Measurements from ENCODE around the gene NR2F2.

Gene NR2F2

DNA sequence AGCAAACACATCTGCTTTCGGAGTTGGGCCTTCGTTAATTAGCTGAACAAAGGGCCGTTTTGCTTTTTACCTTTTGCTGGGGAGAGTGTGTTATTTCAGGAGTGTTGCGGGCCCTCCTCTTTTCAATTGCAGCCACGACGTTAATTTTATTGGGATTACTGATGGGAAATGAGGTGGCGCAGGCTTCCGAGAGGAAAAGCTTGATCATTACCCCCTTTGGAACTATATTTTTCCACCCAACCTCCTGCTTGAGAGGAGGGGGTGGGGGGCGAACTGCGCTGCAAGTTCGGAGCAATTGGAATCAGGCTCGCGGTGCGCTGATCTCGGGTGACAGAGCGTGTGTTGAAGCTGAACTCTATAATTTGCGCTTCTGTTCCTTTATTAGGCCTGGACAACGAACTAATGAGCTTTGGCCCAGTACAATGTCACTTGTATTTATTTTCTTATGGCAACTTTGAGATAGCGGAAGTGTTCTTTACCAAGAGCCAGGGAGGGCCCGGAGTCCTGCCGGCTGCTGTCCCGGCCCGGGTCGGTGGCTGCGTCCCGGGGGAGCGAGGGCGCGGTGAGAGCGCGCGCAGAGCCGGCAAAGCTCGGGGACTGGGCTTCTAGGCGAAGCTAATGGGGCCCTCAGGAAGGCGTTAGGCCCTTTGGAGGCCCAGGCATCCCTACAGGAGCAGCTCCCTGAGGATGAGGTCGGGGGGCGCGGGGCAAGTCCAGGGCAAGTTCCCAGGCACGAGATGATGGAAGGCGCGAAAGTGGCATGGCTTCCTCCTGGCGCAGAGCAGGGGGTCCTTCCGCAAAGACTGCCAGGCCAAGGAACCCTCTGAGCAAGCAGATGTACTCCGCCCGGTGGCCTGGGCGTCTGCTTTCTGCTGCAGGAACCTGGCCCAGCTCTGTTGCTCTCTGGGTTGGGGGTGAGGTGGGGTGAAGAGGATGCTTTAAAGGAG is 12.9 kb downstream of the NR2F2 start:
- DNase-seq: no peak

DNA sequence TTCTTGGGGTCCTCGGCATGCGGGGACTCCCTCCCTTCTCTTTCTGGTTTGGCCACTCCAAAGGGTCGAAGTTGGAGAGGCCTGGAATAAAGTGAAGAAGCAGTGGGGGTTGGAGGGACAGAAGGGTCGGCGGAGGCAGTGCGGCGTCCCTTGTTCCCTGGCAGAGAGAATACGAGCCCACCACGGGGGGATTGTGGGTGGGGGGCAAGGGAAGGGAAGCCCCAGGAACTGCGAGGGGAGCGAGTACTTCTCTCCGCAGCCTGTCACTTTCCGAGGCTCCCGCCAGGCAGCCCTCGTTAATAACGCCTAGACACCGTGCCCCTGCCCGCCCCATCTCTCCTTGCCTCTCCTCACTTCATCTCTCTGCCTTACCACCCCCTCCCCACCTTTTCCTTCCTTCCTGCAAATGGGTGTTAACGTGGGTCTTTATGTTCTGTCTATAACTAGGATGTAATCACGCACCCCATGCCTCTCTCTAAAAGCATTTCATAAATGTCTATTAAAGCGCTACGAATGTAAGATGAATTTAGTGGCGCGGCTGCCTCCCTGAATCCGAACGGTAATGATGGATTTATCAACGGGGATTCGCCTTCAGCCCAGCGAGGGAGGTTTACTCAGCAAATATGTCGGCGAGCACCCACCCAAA is 13.7 kb downstream of the NR2F2 start:
- no peak for DNase-seq

- DNase-seq: no peak
These were observed 14.4 kb downstream of the NR2F2 start for GRCh38 chr15:96344706-96345559.

GRCh38 chr15:96345560-96346399 is 15.3 kb downstream of the NR2F2 start:
- DNase-seq: peak; percentile 61

DNA sequence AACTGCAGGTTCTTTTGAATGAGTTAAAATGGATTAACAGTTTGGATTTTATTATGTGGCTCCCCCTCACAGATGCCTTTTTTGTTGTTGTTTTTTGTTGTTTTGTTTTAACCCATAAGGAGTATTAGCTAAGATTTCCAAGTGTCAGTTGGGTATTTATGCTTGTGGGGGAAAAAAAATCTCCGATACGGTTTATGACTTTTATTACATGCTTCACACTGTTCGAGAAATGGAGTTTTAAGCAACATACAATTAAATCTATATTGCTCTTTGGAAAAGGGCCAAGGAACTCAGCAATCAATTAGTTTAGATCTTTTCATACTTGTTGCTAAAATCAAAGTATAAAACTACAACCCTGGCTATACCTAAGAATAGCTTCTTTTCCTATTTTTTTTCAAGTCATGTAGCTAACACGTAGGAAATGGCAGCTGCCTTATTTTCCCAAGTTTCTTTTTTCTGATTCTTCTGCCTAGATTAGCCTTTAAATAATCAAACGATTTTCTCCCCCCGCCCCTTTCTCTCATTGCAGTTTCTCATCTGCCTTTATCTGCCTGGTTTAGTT is 16.0 kb downstream of the NR2F2 start:
- no peak for DNase-seq

DNA sequence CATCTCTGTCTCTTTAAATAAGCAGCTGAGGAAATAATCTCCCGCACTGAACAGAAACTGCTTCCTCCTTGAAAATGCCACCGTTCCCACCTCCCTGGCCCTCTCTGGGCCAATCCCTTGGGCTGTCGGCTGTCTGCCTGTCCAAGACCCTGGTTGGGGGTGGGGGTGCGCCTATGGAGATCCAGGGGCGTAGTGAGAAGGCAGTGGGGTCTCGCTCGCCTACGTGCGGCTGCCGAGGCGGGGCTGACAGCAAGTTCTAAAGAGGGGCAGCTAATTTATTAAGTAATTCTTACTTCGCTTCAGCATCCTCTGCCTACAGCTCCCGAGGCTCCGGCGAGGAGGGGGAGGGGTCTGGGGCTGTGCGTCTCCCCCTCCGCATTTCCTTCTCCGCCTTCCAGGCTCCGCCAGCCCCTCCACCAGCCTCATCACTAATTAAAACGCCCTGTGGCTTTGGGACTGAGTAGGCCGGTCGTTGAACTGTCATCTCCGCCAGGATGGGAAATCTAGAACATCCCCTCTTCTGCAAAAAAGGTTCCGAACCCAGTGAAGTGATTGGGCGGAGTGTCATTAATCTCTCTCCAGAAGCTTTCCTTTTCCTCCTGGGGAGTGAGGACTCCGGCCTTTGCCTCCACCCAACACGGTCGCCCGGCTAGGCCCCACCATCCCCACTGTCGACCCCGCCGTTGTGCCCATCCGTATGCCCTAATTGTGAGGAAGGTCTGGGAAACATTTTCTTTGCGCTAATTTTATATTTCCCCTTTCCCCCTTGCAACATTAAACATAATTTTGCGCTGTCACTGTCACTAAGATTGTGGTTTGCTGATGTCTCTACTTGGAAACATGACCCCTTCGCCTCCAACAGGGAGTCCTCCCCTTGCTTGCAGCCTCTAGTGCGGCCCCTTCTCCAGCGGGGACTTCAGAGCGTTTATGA is 16.9 kb downstream of the NR2F2 start:
- peak; percentile 30 for DNase-seq

- no peak for DNase-seq
These were observed 17.9 kb downstream of the NR2F2 start for GRCh38 chr15:96348112-96349027.

DNA sequence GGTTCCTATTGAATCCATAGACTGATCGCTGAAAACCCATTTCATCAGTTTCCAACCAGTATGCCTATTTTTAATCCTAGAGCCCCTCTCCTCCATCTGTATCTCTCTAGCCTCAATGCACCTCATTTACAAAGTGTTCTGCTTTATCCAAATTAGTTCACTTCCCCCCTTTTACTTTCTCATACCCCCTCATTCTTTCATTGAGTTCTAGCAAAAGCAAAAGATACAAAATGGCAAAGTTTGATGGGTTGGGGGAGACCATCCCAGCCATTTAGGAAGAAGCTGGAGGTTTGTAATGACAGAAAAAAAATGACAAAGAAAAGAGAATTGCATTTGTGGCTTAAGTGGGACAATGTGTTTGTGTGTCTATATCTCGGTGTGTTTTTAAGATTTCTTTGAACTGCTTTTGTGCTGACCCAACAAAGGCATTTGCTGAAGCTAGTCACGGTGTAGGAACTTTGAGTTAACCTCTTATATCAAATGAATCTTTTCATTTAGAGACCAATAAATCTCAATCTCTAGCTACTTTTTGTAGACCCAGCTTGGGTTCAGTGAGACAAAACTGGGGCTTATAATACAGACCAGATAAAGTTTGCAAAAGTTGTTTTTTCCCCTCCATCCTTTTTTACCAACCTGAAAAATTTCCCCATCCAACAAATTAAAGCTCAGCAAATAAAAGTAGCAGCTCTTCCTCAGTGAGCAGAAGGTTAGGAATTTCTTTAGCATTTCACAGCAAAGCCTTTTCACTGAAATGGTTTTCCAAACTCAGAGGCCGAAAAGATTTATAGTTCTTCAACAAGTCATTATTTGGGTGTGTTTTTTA is 18.7 kb downstream of the NR2F2 start:
- DNase-seq: no peak

GRCh38 chr15:96349857-96350720 is 19.6 kb downstream of the NR2F2 start:
- DNase-seq: no peak

GRCh38 chr15:96350934-96351724 is 20.6 kb downstream of the NR2F2 start:
- DNase-seq: no peak

DNA sequence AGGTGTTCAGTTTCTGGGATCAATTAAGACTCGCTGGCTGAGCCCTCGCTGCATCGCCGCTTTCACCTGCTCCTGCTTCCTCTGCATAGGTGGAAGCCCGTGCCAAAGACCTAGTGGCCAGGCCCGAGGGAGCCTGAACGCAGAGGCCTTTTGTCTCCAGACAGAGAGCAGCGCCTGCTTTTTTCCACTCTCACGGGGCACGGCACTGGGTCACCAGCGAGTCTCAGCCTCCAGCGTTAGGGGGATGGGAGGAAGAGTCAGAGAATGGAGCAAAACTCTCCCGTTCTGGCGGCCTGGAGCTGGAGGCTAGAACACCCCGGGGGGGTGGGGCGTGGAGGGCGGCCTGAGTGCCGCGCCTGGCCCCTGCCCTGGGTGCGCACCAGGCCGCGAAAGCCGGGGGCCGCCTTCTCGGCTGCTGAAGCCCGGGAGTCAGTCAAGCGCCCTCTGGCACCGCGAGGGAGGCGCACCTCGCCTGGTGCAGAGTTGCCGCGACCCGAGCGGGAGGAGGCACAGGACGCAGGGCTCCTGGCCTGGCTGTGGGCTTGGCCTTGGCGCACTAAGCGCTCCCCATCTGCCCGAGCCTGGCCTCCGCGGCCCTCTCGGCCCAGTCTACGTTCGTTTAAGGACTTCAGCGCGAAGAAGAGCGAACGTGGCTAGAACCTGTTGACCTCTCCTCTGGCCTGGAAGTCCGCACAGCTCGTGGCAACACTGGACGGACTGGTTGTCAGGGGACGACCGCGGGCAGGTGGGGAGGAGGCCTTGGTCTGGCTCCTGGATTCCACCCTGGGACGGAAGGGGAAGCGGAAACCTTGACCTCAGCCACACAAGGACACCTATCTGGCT is 21.5 kb downstream of the NR2F2 start:
- no peak for DNase-seq

DNA sequence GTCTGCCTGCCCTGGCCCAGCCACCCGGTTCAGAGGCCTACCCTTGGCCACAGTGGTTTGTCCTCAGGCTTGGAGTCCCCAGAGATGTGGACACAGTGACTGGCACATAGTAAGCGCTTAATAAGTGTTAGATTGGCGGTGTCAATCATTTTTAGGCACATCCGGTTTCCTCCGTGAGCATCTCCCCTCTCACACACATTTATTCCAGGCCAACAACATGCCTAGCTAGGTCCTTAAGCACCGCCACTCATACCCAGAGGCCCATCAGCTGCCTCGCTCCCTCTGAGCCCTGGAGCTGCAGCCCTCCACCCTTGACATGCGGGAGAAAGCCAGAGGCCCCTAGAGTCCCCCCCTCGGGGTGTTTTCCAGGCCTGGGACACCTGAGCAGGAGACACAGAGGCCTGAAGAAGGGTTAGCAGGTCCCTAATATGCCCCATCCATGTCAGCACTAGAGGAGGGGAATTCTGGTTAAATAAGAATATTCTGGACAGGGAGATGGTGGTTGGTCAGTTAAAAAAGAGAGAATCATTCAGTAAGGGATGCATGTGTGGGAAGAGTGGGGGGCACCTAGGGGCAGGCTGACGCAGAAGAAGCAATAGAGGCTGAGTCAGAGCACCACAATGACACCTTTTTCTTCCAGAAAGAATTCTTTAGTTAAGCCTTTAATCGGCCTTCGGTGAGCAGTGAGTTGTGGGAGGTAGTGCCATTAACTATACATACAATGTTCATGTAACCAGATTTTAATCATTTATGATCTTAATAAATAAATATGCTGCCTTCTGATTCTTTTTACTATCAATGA is 22.3 kb downstream of the NR2F2 start:
- DNase-seq: no peak

DNA sequence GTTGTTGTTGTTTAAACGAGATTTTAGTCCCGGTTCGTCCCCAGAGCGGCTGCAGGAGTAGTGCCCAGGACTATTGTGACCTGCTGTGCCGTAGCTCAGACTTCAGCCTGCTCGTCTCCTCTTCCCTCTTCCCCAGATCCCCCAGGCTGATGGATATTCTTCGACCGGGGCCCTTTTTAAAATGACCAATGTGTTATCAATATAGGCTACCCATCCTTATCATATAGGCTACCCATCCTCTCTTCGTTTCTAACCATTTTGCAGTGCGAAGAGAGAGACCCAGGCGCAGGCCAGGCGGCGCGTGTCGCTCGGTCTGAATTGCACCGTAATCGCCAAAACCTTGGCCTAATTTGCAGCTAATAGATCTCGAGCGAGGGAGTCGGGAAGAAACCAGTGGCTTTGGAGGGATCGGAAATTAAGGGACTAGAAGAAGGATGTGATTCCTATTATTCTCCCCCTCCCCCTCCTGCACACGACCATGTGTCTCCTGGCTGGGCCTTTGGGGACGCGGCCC is 23.0 kb downstream of the NR2F2 start:
- DNase-seq: no peak

GRCh38 chr15:96353930-96354730 is 23.6 kb downstream of the NR2F2 start:
- peak; percentile 46 for DNase-seq

Data from MV-4-11 (cell line).